Vagina (tissue), 2 donors: ENCODE results near the gene ZBTB21.

Source experiments
- CTCF ChIP-seq, 3 experiments: fragments of 450-650 bp in 2 of 3; fragments of 200-600 bp in 1 of 3; sonication (generic) in 1 of 3; IDR thresholded peaks; one replicate each; pipeline ENCODE4 v1.5.1; 2017 to 2019; ENCODE audit warnings: antibody characterized with exemption in 3 of 3, mild to moderate bottlenecking in 2 of 3, moderate library complexity in 2 of 3
- POLR2A ChIP-seq, 2 donors: fragments of 450-650 bp; IDR thresholded peaks; one replicate each; pipeline ENCODE4 v1.6.1; 2017; ENCODE audit warnings: antibody characterized with exemption in 2 of 2, mild to moderate bottlenecking in 2 of 2, moderate library complexity in 2 of 2
- POLR2AphosphoS5 ChIP-seq, 2 donors: sonication (generic); formaldehyde crosslinking; IDR thresholded peaks; one replicate each; pipeline ENCODE4 v1.9.0; 2017; ENCODE audit warnings: antibody characterized with exemption in 2 of 2, mild to moderate bottlenecking in 2 of 2, low read depth in 1 of 2; ENCODE audit not compliant: insufficient read depth in 1 of 2

- no peak for TF ChIP-seq CTCF (IDR thresholded peaks at IDR 0.05)
- no peak for TF ChIP-seq POLR2A (IDR thresholded peaks at IDR 0.05)
- TF ChIP-seq POLR2AphosphoS5 (IDR thresholded peaks at IDR 0.05; ENCODE audit: insufficient read depth in 1 of 2, low read depth in 1 of 2) = no peak
Measured at GRCh38 chr21:42041711-42042110, 31.6 kb upstream of the ZBTB21 start.
